Neural cell (in vitro differentiated cells): ENCODE results near the gene ACOT7.

Experiments
- EP300 ChIP-seq: fragments of 450-650 bp; conservative IDR thresholded peaks from 2 replicates; pipeline ENCODE4 v1.6.1; 2014; ENCODE audit warnings: antibody characterized with exemption, mild to moderate bottlenecking, moderate library complexity; ENCODE audit not compliant: poor library complexity, severe bottlenecking
- EZH2 ChIP-seq: fragments of 200-600, 300-800 bp; shearing (Covaris generic), sonication (generic); IDR thresholded peaks from 2 replicates; pipeline ENCODE4 v1.6.1; 2014; ENCODE audit warnings: antibody characterized with exemption, low read length, borderline replicate concordance, mild to moderate bottlenecking; ENCODE audit not compliant: insufficient read depth, poor library complexity, severe bottlenecking
- MXI1 ChIP-seq: fragments of 450-650 bp; conservative IDR thresholded peaks from 2 replicates; pipeline ENCODE4 v1.6.1; 2014; ENCODE audit warnings: antibody characterized with exemption, mild to moderate bottlenecking; ENCODE audit not compliant: poor library complexity, severe bottlenecking
- POLR2AphosphoS5 ChIP-seq: IDR thresholded peaks from 2 replicates; pipeline ENCODE4 v1.6.1; 2012
- RAD21 ChIP-seq: fragments of 450-650 bp; conservative IDR thresholded peaks from 2 replicates; pipeline ENCODE4 v1.6.1; 2014; ENCODE audit warnings: antibody characterized with exemption, mild to moderate bottlenecking, moderate library complexity
- TF ChIP-seq, protein P1 (sequence below): fragments of 450-650 bp; IDR thresholded peaks from 2 replicates; pipeline ENCODE4 v1.5.1; 2014; ENCODE audit warnings: antibody characterized with exemption, mild to moderate bottlenecking, moderate library complexity; ENCODE audit not compliant: poor library complexity, severe bottlenecking

DNA sequence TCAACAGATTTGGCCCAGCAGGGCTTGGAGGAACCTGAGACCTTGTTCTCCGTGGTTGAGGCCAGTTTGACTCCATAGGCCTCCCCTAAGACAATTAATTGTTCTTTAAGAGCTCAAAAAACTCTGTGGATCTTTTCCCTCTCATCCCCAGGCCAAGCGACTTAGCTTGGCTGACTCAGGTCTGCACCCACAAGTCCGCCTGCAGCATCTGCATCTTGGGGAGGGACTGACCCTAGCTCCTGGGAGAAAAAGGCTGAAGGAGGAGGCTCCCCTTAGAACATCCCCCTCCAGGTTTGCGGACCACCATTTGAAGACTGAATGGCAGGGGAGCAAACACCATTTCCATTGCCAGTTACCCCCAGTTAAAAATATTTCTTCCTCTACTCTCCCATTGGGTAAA, 27.7 kb upstream of the ACOT7 start:
- TF ChIP-seq, protein P1, sequence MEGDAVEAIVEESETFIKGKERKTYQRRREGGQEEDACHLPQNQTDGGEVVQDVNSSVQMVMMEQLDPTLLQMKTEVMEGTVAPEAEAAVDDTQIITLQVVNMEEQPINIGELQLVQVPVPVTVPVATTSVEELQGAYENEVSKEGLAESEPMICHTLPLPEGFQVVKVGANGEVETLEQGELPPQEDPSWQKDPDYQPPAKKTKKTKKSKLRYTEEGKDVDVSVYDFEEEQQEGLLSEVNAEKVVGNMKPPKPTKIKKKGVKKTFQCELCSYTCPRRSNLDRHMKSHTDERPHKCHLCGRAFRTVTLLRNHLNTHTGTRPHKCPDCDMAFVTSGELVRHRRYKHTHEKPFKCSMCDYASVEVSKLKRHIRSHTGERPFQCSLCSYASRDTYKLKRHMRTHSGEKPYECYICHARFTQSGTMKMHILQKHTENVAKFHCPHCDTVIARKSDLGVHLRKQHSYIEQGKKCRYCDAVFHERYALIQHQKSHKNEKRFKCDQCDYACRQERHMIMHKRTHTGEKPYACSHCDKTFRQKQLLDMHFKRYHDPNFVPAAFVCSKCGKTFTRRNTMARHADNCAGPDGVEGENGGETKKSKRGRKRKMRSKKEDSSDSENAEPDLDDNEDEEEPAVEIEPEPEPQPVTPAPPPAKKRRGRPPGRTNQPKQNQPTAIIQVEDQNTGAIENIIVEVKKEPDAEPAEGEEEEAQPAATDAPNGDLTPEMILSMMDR, result no peak
- TF ChIP-seq EZH2 (no peak), MXI1 (no peak), EP300 (no peak), RAD21 (no peak), POLR2AphosphoS5 (no peak)
